Neural cell (in vitro differentiated cells): ENCODE measurements around the gene TSPAN17. TPM values are rescaled to one million over a fixed set of nuclear protein-coding genes. Genes with fewer than 3 reads are reported as not detected.

Source experiments
- H2AFZ ChIP-seq: fragments of 200-600, 300-800 bp; sonication (generic), shearing (Covaris generic); 2 replicates; pipeline ENCODE4 v1.6.0; 2014; ENCODE audit warnings: low read depth, mild to moderate bottlenecking, antibody characterized with exemption, low read length, moderate library complexity
- H3F3A ChIP-seq: fragments of 200-600 bp; shearing (Covaris generic); 2 replicates; pipeline ENCODE4 v1.6.1; 2016; ENCODE audit warnings: mild to moderate bottlenecking, moderate library complexity, mixed read lengths, antibody characterized with exemption, low read length; ENCODE audit not compliant: insufficient read depth, poor library complexity, severe bottlenecking
- H3K27ac ChIP-seq: fragments of 200-600, 300-800 bp; sonication (generic), shearing (Covaris generic); 2 replicates; pipeline ENCODE4 v1.5.1; 2014; ENCODE audit warnings: mild to moderate bottlenecking, low read length, moderate library complexity
- H3K27me3 ChIP-seq: fragments of 300-800, 200-600 bp; sonication (generic), shearing (Covaris generic); 2 replicates; pipeline ENCODE4 v1.6.0; 2014; ENCODE audit warnings: mild to moderate bottlenecking, low read depth, low read length, moderate library complexity; ENCODE audit not compliant: insufficient read depth
- H3K36me3 ChIP-seq: fragments of 300-800, 200-600 bp; sonication (generic), shearing (Covaris generic); 2 replicates; pipeline ENCODE4 v1.5.1; 2014; ENCODE audit warnings: mild to moderate bottlenecking, antibody characterized with exemption, low read length, moderate library complexity; ENCODE audit not compliant: insufficient read depth
- H3K4me2 ChIP-seq: fragments of 300-800, 200-600 bp; sonication (generic), shearing (Covaris generic); 2 replicates; pipeline ENCODE4 v1.6.0; 2014; ENCODE audit warnings: mild to moderate bottlenecking, low read length
- H3K4me3 ChIP-seq: fragments of 300-800, 200-600 bp; sonication (generic), shearing (Covaris generic); 2 replicates; pipeline ENCODE4 v1.5.1; 2014; ENCODE audit warnings: mild to moderate bottlenecking, low read length, moderate library complexity
- H3K79me2 ChIP-seq: fragments of 200-600 bp; shearing (Covaris generic); replicated peaks from 2 replicates; pipeline ENCODE4 v1.6.0; 2014; ENCODE audit warnings: mild to moderate bottlenecking, low read length, moderate library complexity; ENCODE audit not compliant: insufficient read depth
- H3K9ac ChIP-seq: fragments of 300-800, 200-600 bp; sonication (generic), shearing (Covaris generic); 2 replicates; pipeline ENCODE4 v1.6.1; 2016; ENCODE audit warnings: mild to moderate bottlenecking, low read length, mixed read lengths
- H3K9me2 ChIP-seq: fragments of 200-600 bp; shearing (Covaris generic); 2 replicates; pipeline ENCODE4 v1.6.1; 2016; ENCODE audit warnings: mild to moderate bottlenecking, low read length, mixed read lengths; ENCODE audit not compliant: insufficient read depth
- H3K9me3 ChIP-seq: fragments of 200-600, 300-800 bp; sonication (generic), shearing (Covaris generic); 2 replicates; pipeline ENCODE4 v1.6.1; 2016; ENCODE audit warnings: mild to moderate bottlenecking, mixed run types, low read length, moderate library complexity, mixed read lengths
- H4K20me1 ChIP-seq: fragments of 200-600 bp; shearing (Covaris generic); 2 replicates; pipeline ENCODE4 v1.6.1; 2016; ENCODE audit warnings: mild to moderate bottlenecking, mixed run types; ENCODE audit not compliant: insufficient read depth
- CTCF ChIP-seq: fragments of 450-650 bp; IDR thresholded peaks from 2 replicates; pipeline ENCODE4 v1.5.1; 2014; ENCODE audit warnings: antibody characterized with exemption, mild to moderate bottlenecking, moderate library complexity; ENCODE audit not compliant: poor library complexity, severe bottlenecking
- EP300 ChIP-seq: fragments of 450-650 bp; conservative IDR thresholded peaks from 2 replicates; pipeline ENCODE4 v1.6.1; 2014; ENCODE audit warnings: antibody characterized with exemption, mild to moderate bottlenecking, moderate library complexity; ENCODE audit not compliant: poor library complexity, severe bottlenecking
- EZH2 ChIP-seq: fragments of 200-600, 300-800 bp; shearing (Covaris generic), sonication (generic); IDR thresholded peaks from 2 replicates; pipeline ENCODE4 v1.6.1; 2014; ENCODE audit warnings: antibody characterized with exemption, low read length, borderline replicate concordance, mild to moderate bottlenecking; ENCODE audit not compliant: insufficient read depth, poor library complexity, severe bottlenecking
- MXI1 ChIP-seq: fragments of 450-650 bp; conservative IDR thresholded peaks from 2 replicates; pipeline ENCODE4 v1.6.1; 2014; ENCODE audit warnings: antibody characterized with exemption, mild to moderate bottlenecking; ENCODE audit not compliant: poor library complexity, severe bottlenecking
- POLR2AphosphoS5 ChIP-seq: IDR thresholded peaks from 2 replicates; pipeline ENCODE4 v1.6.1; 2012
- RAD21 ChIP-seq: fragments of 450-650 bp; conservative IDR thresholded peaks from 2 replicates; pipeline ENCODE4 v1.6.1; 2014; ENCODE audit warnings: antibody characterized with exemption, mild to moderate bottlenecking, moderate library complexity
- REST ChIP-seq: IDR thresholded peaks from 2 replicates; pipeline ENCODE4 v1.6.1; 2012; ENCODE audit warnings: borderline replicate concordance
- SMC3 ChIP-seq: fragments of 450-650 bp; conservative IDR thresholded peaks from 2 replicates; pipeline ENCODE4 v1.6.1; 2014; ENCODE audit warnings: antibody characterized with exemption, mild to moderate bottlenecking, moderate library complexity; ENCODE audit not compliant: poor library complexity
- TAF1 ChIP-seq: IDR thresholded peaks from 2 replicates; pipeline ENCODE4 v1.6.1; 2012; ENCODE audit warnings: low read depth
- polyA plus RNA-seq: library from polyadenylated mRNA; depleted of rRNA; stranded (reverse); fragments of >200 nt; gene quantifications from 2 replicates; pipeline ENCODE4 v1.2.3, GENCODE V29; 2014

Gene TSPAN17
- polyA plus RNA-seq, 1 donor from 2014 or later: 66.4 TPM

DNA sequence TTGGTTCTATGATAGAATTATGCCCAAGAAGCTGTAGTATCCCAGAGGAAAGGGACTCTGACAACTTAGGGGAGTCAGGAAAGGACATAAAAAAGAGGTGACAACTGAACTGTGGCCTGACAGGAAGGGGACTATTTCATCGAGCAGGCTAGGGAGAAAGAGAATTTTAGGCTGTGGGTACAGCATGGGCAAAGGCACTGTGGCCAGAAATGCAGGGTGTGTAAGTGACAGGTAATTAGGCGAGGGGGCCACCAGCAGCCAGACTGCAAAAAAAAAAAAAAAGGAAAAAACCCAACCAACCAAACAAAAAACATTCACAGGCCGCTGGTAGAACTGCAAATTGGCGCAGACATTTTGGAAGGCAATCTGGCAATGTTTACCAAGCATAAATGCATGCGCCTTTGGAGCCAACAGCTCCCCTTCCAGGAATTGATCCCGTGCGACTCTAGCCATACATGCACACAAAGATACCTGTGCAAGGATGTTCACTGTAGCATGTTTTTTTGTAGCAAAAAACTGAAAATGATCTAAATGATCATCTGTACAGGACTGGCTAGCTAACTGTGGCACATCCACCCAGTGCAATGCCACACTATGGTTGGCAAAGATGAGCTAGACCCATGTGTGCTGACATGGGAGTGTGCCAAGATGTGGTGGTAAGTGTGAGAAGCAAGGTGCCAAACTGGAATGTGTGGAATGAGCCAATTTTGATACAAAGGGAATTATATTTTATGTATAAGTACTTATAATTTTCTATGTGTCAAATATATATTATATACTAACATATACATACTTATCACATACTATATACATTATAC is 15.7 kb upstream of the TSPAN17 start:
- Histone ChIP-seq H2AFZ (no peak overlapping the region), H3K9me2 (no peaks in the 10 kb centered on the region), H3K36me3 (no peaks in the 10 kb centered on the region), H3F3A (no peaks in the 10 kb centered on the region), H3K4me3 (peak overlapping the region; percentile 85), H3K4me2 (no peak overlapping the region), H3K9me3 (no peaks in the 10 kb centered on the region), H3K27ac (no peak overlapping the region), H4K20me1 (no peaks in the 10 kb centered on the region), H3K27me3 (peaks cover 50% of the 10 kb centered on the region), H3K79me2 (no peaks in the 10 kb centered on the region), H3K9ac (peak overlapping the region; percentile 76)
- TF ChIP-seq REST (no peak), CTCF (no peak), TAF1 (no peak), EP300 (no peak), EZH2 (no peak), POLR2AphosphoS5 (no peak), RAD21 (no peak), SMC3 (no peak), MXI1 (no peak)

DNA sequence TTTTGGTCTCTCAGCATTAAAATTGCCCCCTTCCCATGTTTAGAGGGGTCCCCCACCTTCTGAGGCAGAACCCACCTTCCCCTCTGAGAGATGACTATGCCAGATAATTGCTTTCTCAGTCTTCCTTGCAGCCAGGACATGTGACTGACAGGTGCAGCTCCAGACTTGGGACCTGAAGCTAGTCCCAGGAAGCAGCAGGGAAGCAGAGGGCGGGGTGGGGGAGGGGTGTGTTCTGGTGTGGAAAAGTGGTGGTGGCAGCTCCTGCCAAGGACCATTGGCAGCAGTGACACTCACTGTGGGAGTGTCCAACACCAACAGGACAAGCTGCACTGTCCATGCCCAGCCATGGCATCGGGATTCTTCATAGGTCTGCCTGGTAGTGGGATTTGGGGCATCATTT is 14.5 kb upstream of the TSPAN17 start:
- Histone ChIP-seq H3K4me3 (peak overlapping the region; percentile 33), H3K27me3 (peaks cover 47% of the 10 kb centered on the region), H3K27ac (no peak overlapping the region), H3K9me2 (no peaks in the 10 kb centered on the region), H3K9ac (no peak overlapping the region), H3K36me3 (no peaks in the 10 kb centered on the region), H2AFZ (no peak overlapping the region), H3K9me3 (no peaks in the 10 kb centered on the region), H3K4me2 (no peak overlapping the region), H4K20me1 (no peaks in the 10 kb centered on the region), H3K79me2 (no peaks in the 10 kb centered on the region), H3F3A (no peaks in the 10 kb centered on the region)
- no peak for TF ChIP-seq REST
- no peak for TF ChIP-seq SMC3
